ENCODE results near the gene VWC2L.

Gene VWC2L

DNA sequence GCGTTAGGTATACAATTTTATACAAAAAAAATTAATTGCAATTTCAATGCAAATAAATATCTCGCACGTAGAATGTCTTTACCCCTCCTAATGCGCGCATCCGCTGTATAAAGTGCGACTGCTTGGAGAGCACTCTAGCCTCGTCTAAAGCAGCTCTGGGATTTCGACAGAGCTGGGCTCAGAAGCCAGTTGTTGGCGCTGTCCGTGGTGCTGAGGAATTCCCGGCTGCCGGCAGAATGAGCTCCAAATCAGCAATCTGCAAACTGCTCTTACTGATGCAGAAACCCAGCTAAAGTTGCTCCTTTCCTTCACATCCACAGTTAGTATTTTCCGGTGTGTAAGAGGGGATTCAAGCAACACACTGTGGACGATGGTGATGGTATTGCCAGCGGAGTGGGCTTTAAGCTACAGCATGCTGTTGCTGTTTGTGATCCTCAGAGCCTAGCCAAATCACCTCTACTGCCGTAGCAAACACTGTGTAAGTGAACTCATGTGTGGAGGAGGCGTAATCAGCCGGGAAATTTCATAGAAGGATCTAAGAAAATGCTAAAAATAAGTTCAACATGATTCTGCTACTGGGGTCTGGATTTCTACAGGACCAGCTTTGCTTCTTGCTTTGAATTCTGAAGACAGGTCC, at the start of gene VWC2L:
TSS of gene VWC2L (plus strand) at position 137 of the 637 bp plus-strand sequence. CDS start 3,140 bp downstream, outside the sequence.
- no peak for DNase-seq (ENCODE audit: low read depth in 2 of 2)

DNA sequence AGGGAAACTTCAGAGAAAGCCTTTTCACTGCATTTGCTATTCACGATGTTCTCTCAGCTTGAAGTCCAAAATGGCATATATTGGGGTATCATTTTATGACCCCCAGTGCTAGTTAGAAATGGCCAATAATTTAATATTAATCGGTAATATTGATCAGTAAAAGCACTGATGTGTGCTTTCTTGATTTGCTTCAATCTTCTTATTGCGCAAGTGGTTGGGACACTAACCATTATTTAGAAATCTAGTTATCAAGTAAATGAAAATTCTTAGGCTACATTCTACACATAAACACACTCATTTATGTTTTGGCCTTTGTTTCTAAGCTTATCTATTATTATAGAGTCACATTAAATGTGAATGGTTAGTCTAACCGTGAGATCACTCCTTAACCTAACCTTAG, 49.7 kb upstream of the VWC2L start:
- no peak for DNase-seq (ENCODE audit: low read depth in 2 of 2)

DNA sequence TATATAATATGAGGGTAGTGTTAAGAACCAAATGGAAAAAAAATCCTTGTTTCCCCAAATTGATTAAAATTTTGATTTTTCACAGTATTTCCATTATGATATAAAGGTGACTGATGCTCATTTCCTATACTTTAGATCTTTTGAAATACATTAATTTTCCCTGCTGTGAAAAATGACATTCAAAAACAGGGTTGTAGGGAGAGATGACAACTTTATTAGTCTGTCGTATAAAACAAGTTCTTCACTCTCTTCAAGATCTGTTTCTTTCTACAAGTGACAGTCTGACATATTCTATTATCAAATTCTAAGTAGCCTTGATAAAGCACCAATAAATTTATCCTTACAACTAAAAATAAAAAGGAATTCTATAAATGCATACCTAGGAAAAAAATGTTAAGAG, 45.3 kb upstream of the VWC2L start:
- no peak for DNase-seq (ENCODE audit: low read depth in 2 of 2)

DNA sequence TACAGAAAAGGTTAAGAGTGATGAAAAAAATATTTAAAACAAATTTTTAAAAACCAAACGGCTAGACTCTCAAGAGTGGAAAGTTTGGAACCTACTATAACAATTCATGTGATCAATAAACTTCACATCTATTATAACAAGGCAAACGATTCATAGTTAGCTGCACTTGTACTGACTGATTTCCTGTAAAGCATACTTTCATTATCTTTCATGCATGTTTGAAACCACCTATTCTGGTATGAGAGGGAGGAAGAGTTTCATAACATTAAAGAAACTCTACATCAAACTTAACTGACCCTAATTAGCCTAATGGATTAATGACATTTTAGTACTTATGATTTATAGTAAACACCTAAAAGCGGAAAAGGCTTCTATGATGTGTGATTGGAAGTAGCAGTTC, 43.7 kb upstream of the VWC2L start:
- DNase-seq (ENCODE audit: low read depth in 2 of 2) = no peak

DNA sequence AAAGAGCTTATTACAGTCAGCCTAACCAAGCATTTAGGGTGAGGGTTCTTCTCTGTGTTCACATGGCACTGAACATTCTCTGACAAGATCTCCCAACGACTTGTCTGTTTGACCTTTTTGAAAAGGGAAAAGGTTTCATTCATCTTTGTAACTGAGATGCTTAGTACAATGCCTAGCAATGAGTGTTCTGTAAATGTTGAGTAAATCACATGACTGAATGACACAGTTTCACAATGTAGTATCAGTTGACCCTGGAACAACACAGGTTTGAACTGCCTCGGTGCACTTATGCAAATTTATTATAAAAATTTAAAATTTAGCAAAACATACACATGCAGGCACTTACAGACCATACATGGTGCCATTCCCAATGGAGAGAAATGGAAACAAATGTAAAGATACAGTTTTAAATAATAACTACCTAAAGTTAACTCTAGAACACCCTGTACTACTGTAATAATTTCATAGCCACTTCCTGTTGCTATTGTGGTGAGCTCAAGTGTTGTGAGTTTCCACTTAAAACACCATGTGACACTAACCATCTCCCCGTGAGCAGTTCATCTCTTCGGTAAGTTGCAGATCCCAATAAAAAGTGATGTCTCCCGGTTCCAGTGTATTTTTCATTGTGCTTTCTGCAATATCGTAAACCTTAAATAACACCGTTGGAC, 34.1 kb upstream of the VWC2L start:
- no peak for DNase-seq (ENCODE audit: low read depth in 2 of 2)

DNA sequence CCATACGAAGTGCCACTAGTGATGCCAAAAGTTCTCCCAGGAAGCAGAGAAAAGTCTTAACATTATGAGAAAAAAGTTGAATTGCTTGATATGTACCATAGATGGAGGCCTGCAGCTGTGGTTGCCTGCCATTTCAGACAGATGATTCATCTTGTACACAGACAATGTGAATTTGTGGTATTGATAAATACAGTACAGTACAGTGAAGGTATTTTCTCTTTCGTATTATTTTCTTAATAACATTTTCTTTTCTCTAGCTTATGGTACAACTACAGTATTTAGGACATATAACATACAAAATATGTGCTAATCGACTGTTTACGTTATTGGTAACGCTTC, 33.6 kb upstream of the VWC2L start:
- DNase-seq (ENCODE audit: low read depth in 2 of 2) = no peak

DNA sequence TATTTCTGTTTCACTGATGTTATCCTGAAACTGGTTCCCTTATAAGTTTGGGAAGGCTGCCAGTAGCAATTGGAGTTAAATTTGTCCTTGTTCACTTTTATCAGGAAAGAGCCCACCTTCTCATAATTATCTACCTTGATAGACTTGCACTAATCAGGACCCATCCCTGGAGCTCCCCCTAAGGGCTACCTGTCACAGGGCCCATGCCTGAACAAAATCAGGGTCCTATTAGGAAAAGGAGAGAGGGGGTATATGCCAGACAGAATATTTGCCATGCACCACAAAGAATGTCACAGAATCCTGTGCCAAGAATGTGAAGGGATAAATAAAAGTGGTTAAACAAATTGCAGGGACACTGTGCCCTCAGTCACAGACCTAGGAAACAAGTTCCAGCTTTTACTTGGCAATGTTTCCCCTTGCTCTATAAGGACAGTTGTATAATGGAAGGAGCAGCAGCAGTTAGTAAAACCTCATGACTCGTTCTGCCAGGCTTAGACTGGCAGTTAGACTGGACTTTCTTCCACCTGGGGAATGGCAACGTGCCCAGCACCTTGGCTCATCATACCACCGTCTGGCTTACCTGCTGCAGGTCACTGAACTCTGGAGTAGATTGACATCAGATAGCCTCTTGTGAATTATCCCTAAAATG, 32.3 kb upstream of the VWC2L start:
- DNase-seq (ENCODE audit: low read depth in 2 of 2) = no peak

DNA sequence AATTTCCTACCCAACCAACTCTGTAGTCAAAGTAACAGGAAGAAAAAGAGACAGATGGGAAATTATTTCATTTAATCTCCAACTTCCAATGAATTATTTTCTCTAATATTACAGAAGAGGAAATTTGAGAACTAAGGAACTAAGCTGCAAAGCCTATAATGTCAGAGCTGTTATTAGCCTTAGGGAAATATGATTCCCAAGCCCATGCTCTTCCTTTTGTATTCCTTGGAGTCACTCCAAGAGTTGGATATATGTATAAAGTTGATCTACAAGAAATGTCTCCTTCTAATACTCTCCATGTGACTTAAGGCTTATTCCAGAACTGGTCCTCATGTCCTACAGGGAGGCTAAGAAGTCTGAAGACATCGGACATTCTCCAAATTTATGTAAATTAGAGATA, 31.6 kb upstream of the VWC2L start:
- DNase-seq (ENCODE audit: low read depth in 2 of 2) = no peak

DNA sequence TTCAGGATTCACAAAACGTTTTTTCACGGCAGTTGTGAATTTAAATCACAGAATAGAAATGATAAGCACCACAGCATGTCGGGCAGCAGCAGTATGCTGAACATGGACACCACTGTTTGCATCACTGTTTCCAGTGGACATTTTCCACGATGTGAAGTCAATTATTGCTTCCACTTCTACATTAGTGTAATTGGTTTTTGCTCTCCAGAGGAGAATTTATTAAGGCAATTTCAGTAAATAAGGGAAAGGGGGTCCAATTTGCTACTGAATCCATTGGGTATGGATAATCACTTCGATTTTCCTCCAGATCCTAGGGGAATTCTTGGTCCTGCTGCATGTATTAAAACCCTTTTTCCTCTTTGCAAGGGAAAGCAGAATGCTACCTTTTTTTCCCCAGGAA, 30.2 kb upstream of the VWC2L start:
- DNase-seq (ENCODE audit: low read depth in 2 of 2) = no peak

DNA sequence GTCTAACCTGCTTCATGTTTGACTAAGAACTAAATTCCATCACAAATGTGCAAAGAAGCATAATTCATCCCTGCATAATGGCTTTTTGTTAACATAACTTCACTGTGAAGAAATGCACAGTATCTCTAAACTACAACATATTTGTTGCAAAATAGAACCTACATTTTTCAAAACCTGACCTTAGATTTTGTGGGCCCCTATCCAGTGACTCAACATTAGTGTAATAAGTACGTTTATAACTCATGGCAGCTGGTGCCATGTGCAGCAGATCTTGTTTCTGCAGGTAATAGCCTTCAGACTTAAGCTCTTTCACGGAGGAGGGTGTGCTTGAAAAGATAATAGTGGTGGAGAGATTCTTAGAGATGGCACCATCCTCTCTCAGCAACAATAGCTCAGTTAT, 28.6 kb upstream of the VWC2L start:
- no peak for DNase-seq (ENCODE audit: low read depth in 2 of 2)

DNA sequence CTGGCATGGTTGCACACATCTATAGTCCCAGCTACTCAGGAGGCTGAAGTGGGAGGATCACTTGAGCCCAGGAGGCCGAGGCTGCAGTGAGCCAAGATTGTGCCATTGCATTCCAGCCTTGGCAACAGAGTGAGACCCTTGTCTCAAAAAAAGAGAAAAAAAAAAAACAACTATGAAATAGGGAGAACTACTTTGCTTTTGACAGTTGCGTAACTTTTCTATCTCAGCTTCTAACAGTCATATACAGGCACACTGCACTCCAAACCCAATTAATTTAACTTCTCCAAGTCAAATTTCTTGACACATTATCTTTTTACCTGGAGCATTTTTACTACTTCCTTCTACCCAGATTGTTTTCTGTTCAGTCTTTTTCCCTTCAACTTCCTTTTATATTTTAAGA, 24.1 kb upstream of the VWC2L start:
- no peak for DNase-seq (ENCODE audit: low read depth in 2 of 2)

DNA sequence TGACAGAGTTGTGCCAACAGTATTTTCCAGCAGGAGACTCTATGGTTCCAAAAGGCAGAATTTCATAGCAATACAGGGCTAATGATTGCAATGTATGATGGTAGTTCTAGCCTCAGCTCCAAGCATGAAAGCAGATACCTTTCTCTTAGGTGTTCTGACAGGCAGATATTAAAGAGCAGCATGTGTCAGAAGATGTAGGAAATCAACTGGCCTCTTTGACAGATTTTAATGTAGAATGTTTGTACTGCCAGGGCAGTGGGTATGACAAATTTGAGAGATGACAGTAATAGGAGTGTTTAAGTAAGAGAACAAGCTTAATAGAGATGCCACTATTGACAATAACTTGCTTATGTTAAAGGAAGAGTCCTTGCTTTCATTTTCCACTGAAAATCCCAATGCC, 21.5 kb upstream of the VWC2L start:
- no peak for DNase-seq (ENCODE audit: low read depth in 2 of 2)

DNA sequence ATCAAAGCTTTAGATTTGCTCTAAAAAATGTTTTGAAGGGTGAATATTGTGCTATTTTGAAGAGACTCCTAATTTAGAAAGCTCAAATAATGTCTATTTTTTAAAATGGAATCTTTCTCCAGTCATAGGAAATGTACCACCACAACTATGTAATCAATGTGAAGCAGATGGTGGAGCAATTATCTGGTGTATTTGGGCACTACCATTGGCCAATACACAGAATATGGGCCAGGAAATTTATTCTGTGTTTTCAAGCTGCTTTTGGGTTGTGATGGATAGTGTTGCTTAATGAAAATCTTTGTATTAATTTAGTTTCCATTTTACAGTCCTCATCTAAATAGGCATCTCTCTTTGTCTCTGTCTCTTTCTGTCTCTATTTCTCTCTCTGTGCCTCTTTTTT, 17.1 kb upstream of the VWC2L start:
- no peak for DNase-seq (ENCODE audit: low read depth in 2 of 2)

DNA sequence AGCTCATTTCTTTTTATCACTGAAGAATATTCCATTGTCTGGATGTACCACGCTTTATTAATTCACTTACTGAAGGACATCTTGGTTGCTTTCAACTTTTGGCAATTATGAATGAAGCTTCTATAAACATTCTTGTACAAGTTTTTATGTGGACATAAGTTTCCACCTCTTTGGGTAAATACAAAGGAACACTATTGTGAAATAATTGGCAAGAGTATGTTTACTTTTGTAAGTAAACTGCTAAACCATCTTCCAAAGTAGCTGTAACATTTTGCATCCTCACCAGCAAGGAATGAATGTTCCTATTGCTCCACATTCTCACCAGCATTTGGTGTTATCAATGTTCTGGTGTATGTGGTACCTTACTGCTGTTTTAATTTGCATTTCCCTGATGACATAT, 15.8 kb upstream of the VWC2L start:
- no peak for DNase-seq (ENCODE audit: low read depth in 2 of 2)

DNA sequence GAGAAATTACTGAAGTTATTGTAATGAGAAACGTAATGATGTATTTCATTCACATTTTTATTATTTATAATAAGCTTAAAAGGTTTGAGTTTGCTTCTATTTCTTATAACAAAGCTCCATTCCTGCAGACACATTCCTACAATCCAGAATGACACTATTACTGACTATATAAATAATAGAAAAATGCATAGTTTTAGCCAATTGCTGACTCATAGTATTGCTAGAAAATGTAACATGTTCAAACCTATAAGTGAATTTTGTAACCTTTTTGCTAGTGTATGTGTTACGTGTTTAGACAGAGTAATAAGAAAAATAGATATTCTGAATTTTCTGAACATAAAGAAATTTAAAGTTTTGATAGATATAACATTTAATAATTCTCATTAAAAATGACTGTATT, 9.3 kb upstream of the VWC2L start:
- DNase-seq (ENCODE audit: low read depth in 2 of 2) = no peak

DNA sequence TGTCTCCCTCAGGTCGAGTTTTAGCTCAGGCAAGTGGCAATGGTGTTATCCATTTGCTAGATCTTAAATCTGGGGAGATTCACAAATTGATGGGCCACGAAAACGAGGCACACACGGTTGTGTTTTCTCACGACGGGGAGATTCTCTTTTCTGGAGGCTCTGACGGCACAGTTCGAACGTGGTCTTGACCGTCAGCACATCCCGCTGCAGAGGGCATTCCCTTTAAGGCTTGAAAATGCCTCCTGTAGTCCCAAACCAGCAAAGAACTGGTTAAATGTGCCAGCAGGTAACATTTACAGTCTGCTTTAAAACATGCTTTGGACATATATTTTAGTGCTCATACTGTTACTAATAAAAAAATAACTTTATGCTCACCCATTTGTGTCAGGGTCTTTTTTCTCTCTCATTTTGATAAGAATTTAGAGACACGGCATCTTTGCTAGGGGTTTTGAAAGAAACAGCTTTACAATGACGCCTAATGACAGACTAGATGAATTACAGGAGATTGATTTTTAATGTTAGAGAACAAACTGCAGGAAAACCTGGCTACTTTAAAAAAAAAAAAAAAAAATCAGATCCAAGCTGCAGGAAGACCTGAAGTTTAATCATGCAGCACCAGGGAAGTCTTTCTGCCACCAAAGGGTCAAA, 602 bp upstream of the VWC2L start:
- DNase-seq (ENCODE audit: low read depth in 2 of 2) = no peak

DNA sequence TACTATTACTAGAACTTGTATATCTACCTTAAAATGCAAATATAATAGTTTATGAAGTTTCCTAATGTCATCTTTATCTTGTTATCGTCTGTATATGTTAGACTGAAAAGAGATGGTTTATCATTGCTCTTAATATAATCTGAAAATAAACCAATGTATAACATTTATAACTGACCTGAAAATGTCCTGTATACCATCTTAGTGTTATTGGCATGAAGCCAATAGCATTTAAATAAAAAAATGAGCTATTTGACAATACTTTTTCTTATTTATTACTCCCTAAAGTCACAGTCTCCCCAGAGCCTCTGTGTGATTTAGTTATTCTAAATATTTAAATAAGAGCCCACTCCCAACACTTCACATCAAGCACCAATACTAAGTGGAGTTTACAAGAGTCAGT, 1.8 kb downstream of the VWC2L start:
- no peak for DNase-seq (ENCODE audit: low read depth in 2 of 2)

DNA sequence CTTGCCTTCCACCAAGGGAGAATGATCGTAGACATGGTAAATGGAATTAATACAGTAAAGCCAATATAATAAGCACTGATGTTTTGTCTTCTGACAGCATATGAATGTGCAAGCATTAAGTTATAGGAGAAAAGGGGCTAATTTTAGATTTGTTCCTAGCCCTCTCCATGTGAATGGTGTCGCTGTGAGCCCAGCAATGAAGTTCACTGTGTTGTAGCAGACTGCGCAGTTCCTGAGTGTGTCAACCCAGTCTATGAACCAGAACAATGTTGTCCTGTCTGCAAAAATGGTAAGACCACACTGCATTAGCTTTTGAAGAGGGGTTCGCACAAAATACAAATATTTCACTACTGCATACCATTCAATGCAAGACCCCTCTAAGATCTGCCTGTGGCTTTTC, 25.6 kb downstream of the VWC2L start:
- DNase-seq (ENCODE audit: low read depth in 2 of 2) = no peak

DNA sequence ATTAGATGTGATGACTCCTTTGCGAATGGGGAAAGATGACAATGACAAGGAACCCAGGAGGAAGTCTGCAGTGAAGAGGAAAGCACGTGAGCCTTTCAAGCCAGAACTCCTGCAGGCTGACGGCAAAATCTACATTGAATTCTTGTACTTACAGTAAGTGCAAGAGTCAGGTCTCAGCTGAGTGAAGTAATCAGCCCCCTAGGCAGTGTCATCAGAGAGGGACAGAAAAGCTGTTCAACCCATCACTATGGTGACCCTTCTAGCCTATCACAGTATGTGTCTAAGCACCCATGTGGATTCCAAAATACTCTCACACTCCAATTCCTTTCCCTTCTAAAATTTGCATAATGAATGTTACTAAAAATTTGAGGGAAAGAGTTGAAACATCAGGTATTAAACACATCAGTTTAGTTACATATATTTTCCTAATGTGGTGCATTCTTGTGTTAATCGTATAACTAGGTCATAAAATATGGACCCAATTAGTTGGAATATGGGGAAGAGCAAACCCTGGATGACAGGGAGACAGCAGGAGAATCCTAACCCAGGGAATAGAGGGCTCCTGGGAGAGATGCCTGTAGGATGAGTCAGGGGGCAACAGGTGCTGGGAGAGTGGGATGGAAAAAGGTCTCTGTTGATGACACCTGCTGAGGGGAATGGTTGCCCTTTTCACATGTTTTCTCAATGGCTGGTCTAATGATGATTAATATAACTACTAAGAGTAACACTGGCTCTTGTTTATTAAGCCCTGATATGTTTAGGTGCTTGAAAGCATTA, 39.5 kb downstream of the VWC2L start:
- DNase-seq (ENCODE audit: low read depth in 2 of 2) = no peak

DNA sequence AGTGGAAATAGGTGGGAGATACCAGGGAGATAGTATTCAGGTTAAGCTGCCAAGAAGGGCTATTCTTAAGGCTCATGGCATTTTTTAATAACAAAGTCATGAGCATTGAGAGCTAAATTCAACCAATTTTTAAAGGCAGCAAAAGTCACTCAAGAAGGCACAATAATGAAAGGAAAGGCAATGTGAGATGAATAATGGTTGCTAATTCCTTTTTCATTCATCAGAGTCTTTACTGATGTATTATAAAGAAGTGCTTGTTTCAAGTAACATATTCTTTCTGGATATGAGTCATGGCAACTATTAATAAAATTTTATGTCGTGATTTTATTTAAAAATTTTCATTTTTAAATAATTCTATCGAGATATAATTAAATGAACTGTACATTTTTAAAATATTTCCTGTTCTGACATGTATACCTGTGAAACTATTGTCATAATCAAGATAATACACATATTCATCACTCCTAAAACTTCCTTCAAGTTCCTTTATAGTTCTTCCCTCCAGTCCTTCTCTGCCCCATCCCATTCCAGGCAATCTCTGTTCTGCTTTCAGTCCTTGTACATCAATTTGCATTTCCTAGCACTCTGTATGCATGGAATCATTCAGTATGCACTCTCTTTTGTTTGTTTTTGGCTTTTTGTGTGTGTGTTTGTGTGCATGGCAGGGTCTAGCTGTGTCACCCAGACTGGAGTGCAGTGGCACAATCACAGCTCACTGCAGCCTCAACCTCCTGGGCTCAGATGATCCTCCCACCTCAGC, 40.8 kb downstream of the VWC2L start:
- DNase-seq (ENCODE audit: low read depth in 2 of 2) = no peak

DNA sequence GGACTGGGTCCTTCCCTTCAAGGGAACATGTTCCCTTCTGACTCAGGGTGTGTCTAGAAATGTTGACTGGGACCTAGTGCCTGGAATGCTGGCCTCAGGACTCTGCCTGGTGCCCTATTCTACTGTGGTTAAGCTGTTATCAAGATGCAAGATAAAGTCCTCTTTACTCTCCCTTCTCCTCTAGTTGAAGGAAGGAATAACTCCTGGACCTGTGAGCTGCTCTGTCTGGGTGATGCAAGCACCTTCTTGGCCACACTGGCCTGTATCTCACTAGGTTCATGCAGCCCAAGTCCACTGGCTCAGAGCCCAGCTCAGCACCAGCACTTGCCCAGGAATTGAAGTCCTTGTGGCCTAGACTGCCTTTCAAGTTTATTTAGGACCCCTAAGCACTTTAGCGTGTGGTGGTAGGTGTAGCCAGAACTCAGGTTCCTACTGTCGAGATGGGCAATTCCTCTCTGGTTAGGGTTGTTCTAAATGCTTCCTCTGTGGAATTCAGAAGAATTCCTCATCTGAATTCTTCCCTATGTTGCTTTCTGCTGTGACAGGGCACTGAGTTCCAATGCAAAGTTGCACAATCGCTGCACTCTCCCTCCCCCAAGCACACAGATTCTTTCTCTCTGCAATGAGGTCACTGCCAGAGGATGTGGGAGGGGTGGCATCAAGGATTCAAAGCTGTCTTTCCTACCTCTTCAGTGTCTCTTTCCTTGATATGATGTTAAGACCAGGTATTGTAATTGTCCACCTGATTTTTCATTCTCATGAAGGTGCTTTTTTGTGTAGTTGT, 54.7 kb downstream of the VWC2L start:
- no peak for DNase-seq (ENCODE audit: low read depth in 2 of 2)

All from stimulated activated CD8-positive, alpha-beta memory T cell treated with anti-CD3 and anti-CD28 coated beads, Interleukin-2, amount 100 ng/mL, for 1 hour (primary cell).